Measurements from ENCODE around the gene MYO1H.
"Not testable (repeated sequence)": the region's sequence is repeated elsewhere in the genome, so short reads cannot be mapped to it uniquely, and the experiment has no call there.

Gene MYO1H, protein sequence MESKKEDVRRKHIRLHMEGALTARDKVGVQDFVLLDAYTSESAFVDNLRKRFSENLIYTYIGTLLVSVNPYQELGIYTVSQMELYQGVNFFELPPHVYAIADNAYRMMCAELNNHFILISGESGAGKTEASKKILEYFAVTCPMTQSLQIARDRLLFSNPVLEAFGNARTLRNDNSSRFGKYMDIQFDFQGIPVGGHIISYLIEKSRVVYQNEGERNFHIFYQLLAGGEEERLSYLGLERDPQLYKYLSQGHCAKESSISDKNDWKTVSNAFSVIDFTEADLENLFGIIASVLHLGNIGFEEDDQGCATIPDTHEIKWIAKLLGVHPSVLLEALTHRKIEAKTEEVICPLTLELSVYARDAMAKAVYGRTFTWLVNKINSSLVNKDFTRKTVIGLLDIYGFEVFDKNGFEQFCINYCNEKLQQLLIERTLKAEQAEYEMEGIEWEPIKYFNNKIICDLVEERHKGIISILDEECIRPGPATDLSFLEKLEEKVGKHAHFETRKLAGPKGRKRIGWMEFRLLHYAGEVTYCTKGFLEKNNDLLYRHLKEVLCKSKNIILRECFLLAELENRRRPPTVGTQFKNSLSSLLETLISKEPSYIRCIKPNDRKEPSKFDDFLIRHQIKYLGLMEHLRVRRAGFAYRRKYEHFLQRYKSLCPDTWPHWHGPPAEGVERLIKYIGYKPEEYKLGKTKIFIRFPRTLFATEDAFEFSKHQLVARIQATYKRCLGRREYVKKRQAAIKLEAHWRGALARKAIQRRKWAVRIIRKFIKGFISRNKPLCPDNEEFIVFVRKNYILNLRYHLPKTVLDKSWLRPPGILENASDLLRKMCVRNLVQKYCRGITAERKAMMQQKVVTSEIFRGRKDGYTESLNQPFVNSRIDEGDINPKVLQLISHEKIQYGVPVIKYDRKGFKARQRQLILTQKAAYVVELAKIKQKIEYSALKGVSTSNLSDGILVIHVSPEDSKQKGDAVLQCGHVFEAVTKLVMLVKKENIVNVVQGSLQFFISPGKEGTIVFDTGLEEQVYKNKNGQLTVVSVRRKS

DNA sequence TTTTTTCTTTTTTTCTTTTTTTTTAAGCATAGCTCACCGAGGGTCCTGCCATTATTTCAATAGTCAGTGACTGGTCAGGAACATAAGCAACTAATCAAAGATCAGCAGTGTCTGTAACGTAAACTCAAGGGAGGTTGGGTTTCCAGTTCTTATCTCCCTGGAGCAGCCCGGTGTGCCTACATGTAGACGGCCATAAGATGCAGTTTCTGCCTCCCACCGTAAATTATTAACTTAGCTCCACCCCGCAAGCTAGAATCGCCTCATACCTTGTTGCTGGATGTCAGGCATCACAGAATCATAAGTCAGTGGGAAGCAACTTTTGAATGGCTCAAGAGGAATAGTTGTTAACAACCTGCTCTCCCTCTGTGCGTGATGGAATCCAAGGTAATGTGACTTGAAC is at the start of gene MYO1H:
TSS of gene MYO1H (plus strand) at position 312 of the 400 bp plus-strand sequence. CDS start at position 373, 61 bp downstream.
- Mint-ChIP-seq H3K27me3 (peaks cover 5% of the 10 kb centered on the region), H3K9me3 (no peaks in the 10 kb centered on the region), H3K27ac (no peak within 1 kb of the TSS), H3K4me3 (no peak within 1 kb of the TSS), H3K4me1 (no peaks in the 10 kb centered on the region)
- DNase-seq: no peak
- no peak for ATAC-seq

DNA sequence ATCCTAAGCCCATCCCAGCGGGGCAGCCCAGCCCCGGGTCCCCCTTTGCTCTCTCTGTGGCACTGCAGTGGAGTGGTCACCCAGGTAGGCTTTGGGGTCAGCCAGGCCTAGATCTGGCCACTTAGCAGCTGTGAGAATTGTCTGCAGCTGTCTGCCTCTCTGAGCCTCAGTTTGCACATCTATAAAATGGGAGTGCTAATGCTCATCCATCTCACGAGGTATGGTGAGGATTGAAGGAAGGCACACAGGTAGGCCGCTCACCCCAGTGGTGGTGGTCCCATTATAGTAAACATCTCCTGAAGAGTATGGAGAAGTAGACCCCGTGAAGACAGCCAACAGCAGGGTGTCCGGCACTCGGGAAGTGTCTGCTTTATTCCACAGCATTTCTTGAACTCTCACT is 47.9 kb upstream of the MYO1H start:
- DNase-seq (no peak), ATAC-seq (no peak)
- Mint-ChIP-seq H3K27me3 (peaks cover 48% of the 10 kb centered on the region), H3K4me3 (no peak overlapping the region), H3K27ac (no peak overlapping the region), H3K4me1 (no peaks in the 10 kb centered on the region), H3K9me3 (no peaks in the 10 kb centered on the region)

DNA sequence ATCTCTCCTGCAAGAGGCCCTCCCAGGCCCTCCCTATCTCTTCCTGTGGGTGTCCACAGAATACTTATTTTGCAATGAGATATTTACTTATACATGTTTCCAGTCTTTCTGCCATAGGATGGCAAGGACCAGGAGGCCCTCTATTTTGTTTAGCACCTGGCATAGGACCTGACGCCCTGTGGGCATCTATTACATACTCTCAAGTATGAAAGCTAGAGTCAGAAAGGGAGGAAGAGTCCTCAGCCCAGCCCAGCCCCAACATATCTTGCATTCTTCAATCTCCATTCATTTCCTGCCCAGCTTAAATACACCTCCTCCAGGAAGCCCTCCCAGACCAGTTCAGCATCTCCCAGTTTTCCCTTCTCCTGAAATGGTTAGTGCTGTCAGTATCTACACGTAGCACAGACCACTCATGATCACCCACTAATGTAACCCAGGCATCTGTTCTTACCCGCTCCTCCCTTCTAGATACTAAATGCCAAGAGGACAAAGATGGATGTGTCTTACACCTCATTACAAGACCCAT is 46.0 kb upstream of the MYO1H start:
- no peaks in the 10 kb centered on the region for H3K4me1 Mint-ChIP-seq
- H3K27ac Mint-ChIP-seq: no peak overlapping the region
- H3K27me3 Mint-ChIP-seq: peaks cover 53% of the 10 kb centered on the region
- DNase-seq (no peak), ATAC-seq (no peak)
- H3K9me3 Mint-ChIP-seq: no peaks in the 10 kb centered on the region
- no peak overlapping the region for H3K4me3 Mint-ChIP-seq

DNA sequence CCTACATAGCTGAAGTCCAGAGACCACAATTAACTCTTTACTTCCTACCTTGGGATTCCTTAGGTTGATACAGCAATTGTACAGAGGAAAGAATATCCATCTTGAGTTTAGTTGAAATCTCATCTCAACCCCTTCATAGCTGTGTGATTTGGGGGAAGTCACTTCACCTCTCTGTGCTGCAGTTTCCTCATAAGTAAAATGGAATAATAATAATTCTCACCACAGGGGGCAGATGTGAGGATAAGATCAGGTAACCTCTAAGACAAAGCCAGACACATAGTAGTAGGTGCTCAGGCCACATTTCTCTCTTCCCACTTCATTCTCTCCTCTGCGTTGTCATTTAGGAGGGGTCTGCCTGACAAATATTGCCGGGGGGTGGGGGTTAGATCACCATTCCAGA is 45.3 kb upstream of the MYO1H start:
- Mint-ChIP-seq H3K9me3 (no peaks in the 10 kb centered on the region), H3K4me3 (no peak overlapping the region), H3K27me3 (peaks cover 58% of the 10 kb centered on the region), H3K4me1 (no peaks in the 10 kb centered on the region), H3K27ac (no peak overlapping the region)
- no peak for DNase-seq
- ATAC-seq: no peak

DNA sequence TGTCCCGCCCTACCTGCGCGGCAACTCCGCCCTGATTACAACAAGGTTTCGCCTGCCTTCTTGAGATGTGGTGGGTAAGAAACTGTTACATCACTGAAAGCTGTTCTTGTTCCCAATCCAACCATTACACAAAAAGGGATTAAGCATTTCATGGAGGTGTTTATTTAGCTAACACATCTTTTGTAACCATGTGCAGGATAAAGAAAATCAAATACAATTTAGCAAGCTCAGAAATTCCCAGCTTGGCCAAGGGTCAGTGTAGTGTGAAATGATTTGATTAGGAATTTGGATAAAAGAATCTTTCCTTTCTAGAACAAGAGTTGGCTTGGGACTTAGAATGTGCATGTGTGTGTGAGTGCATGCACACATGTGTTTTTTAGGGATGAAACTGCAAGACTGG is 44.9 kb upstream of the MYO1H start:
- peaks cover 62% of the 10 kb centered on the region for H3K27me3 Mint-ChIP-seq
- ATAC-seq (no peak), DNase-seq (no peak)
- no peak overlapping the region for H3K4me3 Mint-ChIP-seq
- H3K27ac Mint-ChIP-seq: no peak overlapping the region
- no peaks in the 10 kb centered on the region for H3K9me3 Mint-ChIP-seq
- H3K4me1 Mint-ChIP-seq: no peaks in the 10 kb centered on the region

DNA sequence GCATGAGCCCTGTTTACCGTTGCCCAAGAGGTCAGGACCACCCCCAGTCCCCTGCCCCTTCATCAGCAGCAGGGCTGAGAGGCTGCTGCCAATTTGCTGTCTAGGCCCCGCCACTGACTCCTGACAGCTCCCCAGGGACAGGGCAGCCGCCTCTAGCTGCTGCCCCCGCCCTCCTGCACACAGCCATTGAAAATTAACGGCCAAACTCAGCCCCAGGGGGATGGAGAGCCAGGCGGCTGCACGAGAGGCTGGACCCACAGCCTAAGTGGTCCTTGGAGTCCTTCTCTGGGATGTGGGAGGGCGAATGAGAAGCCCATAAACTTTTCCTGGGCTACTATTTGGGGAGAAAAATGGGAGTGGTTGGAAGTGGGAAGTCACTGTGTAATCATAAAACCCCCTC is 43.2 kb upstream of the MYO1H start:
- ATAC-seq: no peak
- Mint-ChIP-seq H3K9me3 (no peaks in the 10 kb centered on the region), H3K4me3 (no peak overlapping the region), H3K27me3 (peaks cover 79% of the 10 kb centered on the region), H3K27ac (no peak overlapping the region), H3K4me1 (peaks cover 4% of the 10 kb centered on the region)
- DNase-seq: no peak

DNA sequence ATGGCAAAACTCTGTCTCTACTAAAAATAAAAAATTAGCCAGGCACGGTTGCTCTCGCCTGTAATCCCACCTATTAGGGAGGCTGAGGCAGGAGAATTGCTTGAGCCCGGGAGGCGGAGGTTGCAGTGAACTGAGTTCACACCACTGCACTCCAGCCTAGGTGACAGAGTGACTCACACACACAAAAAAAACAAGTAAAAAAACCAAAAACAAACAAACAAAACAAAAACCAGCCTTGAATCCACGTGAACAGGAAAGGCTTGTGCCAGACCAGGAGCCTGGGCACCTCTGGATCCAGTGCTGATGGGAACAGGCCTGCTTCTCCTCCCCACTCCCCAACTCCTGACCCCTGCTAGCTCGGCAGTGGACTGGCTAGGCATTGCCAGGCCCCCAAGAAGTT is 42.2 kb upstream of the MYO1H start:
- Mint-ChIP-seq H3K4me3 (no peak overlapping the region), H3K9me3 (no peaks in the 10 kb centered on the region), H3K27ac (no peak overlapping the region), H3K4me1 (peaks cover 10% of the 10 kb centered on the region), H3K27me3 (peaks cover 88% of the 10 kb centered on the region)
- DNase-seq (no peak), ATAC-seq (no peak)

DNA sequence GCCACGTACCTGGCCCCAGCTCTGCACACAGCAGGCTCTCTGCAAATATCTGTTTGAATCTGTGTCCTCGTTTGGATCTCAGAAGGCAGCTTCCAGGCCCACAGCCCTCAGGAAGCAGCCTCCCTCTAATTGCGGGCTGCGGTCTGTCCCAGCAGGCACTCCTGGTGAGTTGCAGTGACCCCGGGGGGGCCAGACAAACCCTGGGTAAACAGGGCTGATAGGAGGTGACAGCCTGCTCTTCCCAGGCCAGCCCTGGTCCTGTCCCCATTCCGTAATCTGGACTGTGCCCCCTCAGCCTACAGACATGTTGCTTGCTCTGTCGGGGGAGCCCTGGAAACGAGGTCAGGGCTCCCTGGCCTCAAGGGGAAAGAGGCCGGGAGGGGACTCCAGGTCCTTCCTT is 40.6 kb upstream of the MYO1H start:
- H3K4me3 Mint-ChIP-seq: no peak overlapping the region
- peaks cover 93% of the 10 kb centered on the region for H3K27me3 Mint-ChIP-seq
- no peak overlapping the region for H3K27ac Mint-ChIP-seq
- H3K9me3 Mint-ChIP-seq: no peaks in the 10 kb centered on the region
- peaks cover 14% of the 10 kb centered on the region for H3K4me1 Mint-ChIP-seq
- ATAC-seq (no peak), DNase-seq (no peak)

DNA sequence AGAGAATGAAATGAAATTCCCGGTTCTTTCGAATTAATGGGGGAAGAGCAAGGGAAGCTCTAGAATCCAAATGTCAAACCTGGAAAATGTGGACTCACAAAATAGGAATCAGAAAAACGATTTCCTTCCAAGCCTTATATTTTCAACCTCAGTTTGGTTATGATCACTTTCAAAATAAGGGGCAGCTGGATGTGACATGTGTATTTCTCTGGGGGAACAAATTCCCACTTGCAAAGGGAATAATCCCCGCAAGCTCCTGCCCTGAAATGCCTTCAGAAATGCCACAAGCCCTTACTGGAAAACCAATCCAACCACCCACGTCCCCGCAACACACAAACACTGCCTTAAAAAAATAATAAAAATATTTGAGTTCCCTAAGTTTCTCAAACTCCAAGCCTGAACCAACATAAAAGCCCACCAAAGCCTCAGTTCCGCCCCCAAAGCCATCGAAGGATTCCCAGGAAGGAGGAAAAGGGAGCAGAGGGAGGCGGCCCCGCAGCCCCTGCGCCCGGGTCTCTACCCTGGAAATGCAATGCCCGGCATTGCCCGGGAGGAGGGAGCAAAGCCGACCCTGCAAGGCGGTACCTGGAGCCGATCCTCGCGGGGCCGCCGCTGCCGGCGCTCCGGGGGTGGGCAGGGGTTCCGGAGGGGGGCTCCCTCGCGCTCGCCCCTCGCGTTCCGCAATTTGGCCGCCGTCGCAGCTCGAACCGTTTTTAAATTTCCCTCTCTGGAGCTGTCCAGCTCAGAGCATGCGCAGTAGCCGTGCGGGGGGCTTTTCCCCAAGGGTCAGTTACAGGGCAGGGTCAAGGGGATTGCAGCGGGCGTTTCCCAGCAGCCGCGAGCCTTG is 38.9 kb upstream of the MYO1H start, which contains the start of gene FOXN4:
TSS of gene FOXN4 (minus strand) at position 751 of the 847 bp plus-strand sequence. CDS start 963 bp downstream, outside the sequence.
- DNase-seq (no peak), ATAC-seq (no peak)
- H3K9me3 Mint-ChIP-seq: no peaks in the 10 kb centered on the region
- H3K27ac Mint-ChIP-seq: no peak within 1 kb of the TSS
- H3K27me3 Mint-ChIP-seq: peaks cover 95% of the 10 kb centered on the region
- H3K4me1 Mint-ChIP-seq: peaks cover 14% of the 10 kb centered on the region
- H3K4me3 Mint-ChIP-seq: peak within 1 kb of the TSS; percentile 88 to 92

DNA sequence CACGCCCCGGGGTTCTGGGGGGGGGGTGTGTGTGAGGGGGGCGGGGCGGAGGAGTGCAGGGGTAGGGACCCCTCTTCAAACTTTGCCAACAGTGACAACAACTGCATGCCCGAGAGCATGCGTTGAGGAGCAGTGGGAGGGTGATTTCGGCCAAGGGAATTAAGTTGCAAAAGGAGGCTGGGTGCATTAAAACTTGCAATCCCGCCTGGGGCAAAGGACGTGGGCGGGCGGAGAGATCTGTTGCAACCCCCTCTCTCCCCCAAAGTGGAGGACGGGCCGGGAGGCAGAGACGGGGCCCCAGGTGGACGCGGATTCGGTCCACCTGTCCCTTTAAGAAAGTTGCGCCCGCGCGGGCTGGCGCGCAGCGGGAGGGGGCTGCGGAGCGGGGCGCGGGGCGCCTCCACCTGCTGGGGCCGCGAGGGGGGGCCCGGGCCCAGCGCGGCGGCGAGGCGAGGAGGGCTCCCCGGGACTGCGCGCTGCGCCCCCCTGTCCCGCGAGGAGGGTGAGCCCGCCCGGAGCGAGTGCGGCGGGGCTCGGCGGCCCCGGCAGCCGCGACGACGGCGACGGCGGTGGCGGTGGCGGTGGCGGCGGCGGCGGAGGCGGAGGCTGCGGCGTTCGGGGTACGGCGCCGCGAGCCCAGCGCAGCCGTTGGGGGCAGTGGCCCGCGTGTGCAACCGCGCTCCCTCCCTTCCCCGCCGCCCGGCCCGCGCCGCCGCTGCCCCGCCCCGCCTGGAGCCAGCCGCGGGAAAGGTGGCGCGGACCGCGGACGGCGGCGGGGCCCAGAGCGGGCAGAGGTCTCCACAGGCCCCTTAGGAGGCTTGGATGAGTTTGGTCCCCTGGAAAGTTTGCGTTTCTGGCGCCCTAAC is 38.1 kb upstream of the MYO1H start:
- DNase-seq (peak in 1 of 2 donors; percentile 12), ATAC-seq (peak; percentile 67)
- Mint-ChIP-seq H3K4me1 (peaks cover 14% of the 10 kb centered on the region), H3K4me3 (peak overlapping the region; percentile 88 to 92), H3K9me3 (no peaks in the 10 kb centered on the region), H3K27ac (no peak overlapping the region), H3K27me3 (peaks cover 89% of the 10 kb centered on the region)

DNA sequence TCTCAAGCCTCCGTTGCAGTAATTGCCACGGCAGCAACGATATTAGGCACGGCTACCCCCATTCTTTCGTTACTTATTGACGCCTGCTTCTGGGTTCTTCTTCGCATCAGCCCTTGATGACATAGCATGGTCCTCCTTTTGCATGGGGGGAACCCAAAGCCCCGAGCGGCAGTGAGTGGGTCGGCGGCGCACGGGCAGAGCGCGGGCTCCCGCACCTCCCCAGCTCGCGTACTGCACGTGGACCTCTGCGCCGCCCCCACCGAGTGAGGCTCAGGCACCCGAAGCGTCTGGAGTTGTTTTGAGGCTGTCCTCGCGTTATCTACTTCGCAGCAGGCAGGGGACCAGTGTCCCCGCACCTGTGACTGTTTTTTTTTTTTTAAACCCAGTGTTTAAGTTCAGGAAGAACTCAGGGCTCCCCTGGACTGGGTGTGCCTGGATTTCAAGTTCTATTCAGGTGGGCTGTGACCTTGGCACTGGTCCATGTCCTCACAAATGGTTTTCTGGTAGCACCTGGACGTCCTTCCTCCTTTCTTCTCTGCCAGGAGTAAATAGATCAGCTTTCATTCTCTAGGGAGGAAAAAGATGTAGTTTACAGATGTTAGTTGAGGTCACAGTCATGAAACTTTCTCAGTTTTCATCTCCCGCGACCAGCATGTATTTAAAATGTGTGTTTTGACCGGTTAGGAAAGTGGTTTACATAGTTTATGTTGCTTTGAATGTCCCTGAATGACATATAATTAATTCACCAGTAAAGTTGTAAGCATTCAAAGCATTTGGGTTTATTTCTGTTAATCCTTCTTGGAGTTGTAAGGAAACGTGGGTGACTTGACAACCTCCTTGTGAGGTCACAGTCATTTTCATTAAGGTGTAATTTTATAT is 37.2 kb upstream of the MYO1H start:
- ATAC-seq (peak; percentile 55), DNase-seq (peak in 1 of 2 donors; percentile 8)
- Mint-ChIP-seq H3K27ac (no peak overlapping the region), H3K27me3 (peaks cover 80% of the 10 kb centered on the region), H3K4me1 (peaks cover 14% of the 10 kb centered on the region), H3K9me3 (no peaks in the 10 kb centered on the region), H3K4me3 (peak overlapping the region; percentile 80 to 86)

DNA sequence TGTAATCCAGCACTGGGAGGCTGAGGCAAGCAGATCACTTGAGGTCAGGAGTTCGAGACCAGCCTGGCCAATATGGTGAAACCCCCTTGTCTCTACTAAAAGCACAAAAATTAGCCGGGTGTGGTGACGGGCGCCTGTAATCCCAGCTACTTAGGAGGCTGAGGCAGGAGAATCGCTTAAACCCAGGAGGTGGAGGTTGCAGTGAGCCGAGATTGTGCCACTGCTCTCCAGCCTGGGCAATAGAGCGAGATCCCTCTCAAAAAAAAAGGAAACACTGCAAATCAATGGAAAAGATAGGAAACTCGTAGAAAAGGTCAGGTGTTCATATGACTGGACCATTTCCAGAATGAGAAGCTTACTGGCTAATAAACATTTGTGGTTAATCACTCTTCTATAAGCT is 26.4 kb upstream of the MYO1H start:
- not testable (repeated sequence) for H3K4me1 Mint-ChIP-seq, H3K4me3 Mint-ChIP-seq, ATAC-seq, H3K27ac Mint-ChIP-seq, H3K9me3 Mint-ChIP-seq, DNase-seq
- peaks cover 24% of the 10 kb centered on the region for H3K27me3 Mint-ChIP-seq

DNA sequence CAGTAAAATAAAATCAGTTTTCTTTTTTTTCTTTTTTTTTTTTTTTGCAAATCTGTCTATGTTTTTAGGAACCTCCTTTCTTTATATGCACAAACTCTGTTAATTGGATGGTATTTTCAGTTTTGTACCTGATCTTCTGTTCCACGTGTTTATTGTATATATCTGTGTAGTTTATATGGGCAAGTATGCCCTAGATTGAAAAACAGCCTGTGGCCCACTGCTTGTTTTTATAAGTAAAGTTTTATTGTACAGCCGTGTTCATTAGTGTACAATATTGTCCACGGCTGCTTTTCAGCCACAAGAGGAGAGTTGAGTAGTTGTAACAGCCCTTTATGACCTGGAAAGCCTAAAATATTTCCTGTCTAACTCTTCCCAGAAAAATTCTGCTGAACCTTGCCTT is 18.7 kb upstream of the MYO1H start:
- H3K9me3 Mint-ChIP-seq: no peaks in the 10 kb centered on the region
- H3K27ac Mint-ChIP-seq: no peak overlapping the region
- H3K4me1 Mint-ChIP-seq: no peaks in the 10 kb centered on the region
- H3K27me3 Mint-ChIP-seq: peaks cover 7% of the 10 kb centered on the region
- H3K4me3 Mint-ChIP-seq: no peak overlapping the region
- no peak for DNase-seq
- no peak for ATAC-seq

All from stimulated activated naive CD8-positive, alpha-beta T cell treated with anti-CD3 and anti-CD28 coated beads, Interleukin-15, amount 100 ng/mL, for 72 hours (primary cell).